NCI-H2107 treated with DMSO at 0.1 percent for 48 hours (cell line): ENCODE results near the gene SELENOS.
"Not testable (repeated sequence)": the region's sequence is repeated elsewhere in the genome, so short reads cannot be mapped to it uniquely, and the experiment has no call there.

Experiments used
- DNase-seq: peaks from one replicate; lab custom pipeline; 2025; ENCODE audit not compliant: unreplicated experiment; lab: John Stamatoyannopoulos, UW

Gene SELENOS

GRCh38 chr15:101310161-101310480, 32.8 kb upstream of the SELENOS start:
- DNase-seq = no peak

DNA sequence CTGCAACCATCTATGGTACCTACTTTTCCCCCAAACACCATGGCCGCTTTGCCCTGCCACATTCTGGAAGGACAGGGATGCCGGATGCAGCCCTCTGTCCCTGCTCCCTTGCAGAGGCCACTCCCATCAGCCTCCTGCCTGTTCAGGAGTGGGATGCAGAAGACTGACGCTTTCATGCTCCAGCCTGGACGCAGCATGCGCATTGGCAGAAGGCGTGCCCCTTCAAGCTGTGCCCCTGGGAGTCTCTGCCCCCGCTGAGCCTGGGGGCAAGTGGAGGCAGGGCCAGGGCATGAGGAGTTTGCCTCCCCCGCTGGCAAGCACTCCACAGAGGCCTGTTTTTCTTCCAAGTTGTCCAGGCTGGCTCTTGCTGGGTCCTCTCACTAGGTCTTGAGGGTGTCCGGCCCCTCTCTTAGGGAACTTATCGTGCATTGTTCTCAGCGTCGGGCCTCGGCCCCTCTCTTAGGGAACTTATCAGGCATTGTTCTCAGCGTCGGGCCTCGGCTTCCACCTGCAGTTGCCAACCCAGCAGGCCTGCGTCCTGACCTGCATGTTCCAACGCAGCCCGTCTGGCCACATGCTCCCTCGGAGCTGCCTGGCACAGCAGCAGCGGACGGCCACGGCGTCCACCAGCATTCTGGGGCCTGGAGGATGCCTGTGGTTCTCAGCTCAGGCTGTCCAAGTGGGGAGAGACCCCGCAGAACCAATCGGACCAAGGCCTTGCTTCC, 32.3 kb upstream of the SELENOS start:
- DNase-seq = no peak

- DNase-seq = peak; percentile 44
These were observed 31.5 kb upstream of the SELENOS start for GRCh38 chr15:101308604-101309435.

- DNase-seq = no peak
These were observed 30.8 kb upstream of the SELENOS start for GRCh38 chr15:101307897-101308603.

DNA sequence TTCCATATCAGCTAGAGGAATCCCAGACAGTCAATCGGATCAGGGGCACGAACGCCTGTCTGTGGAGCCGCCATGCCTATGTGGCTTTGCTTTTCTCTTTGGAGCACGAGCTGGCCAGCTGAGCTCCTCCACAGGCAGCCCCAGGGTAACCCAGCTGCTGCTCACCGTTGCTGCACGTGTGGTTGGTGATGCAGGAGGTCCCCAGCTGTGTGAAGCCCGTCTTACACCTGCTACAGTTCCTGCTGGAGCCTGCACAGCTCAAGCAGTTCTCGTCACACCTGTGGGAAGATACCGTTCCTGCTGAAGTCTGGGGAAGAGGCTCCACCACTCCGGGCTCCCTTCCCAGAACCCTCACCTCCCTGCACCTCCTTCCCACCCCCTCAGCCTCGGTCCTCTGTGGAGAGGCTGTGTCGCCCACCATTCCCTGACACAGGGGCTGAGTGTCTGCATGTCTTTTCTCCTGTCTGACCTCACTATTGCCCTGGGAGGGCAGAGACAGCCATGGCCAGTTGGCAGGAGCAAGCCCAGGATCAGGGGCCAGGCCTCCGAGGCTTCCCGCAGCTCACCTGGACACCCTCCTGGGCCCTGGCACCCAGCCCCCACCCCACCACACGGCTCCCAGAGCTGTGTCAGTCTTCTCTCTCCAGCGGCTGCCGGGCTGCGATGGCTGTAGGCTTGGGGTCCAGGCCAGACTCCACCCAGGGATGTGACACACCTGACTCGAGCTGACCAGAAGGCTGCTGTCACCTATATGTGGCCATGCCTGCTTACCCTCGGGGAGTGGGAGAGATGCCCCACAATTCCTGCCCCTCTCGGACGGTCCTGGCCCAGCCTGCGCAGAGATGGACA, 30.0 kb upstream of the SELENOS start:
- peak; percentile 34 for DNase-seq

DNA sequence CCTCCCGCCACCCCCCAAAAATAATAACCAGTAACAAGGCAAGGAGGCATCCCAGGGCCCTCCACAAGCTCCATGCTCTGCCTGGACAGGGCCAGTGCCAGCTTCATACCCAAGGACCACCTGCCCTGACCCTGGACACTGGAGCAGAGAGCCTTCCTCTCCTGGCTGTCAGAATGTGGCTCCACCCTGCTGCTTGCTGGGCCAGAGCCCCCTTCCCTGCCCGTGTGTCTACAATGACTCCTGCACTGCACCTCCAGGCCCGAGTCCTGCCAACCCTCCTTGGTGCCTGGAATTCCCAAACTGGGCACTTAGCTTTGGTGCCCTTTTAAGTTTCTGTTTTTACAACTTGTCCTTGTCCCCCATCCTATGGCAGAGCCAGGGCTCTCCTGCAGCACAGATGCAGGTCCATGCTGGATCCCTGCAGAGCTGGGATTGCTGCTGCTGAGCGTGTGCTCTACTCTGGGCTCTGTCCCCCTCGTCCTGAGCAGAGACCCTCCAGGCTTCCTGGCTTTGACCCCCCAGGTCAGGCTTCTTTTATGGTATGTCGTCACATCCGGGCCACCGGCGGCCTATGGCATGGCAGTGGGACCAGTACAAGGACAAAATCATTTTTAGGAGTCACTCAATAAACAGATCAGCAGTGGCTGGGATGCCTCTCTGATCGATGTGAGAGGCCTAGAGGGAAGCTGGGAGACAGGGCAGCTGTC, 29.2 kb upstream of the SELENOS start:
- no peak for DNase-seq

DNA sequence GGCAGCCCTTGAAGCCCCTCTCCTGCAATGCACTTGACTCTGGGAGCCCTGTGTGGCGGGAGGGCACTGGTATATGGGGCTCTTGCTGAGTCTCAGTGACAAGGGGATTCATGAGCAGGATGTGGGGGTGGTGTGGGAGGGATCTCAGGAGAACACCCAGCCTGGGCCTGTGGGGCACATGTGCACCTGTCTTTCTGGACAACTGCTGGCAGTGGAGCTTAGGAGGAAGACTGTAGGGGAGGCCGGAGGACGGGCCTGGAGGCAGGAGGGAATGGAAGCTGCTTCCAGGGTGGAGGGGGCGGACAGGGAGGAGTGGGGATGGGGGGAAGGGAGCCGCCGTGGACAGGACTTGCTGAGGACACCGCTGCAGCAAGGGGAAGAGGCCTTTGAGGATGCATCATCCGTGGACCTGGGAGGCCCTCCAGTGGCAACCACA, 28.6 kb upstream of the SELENOS start:
- DNase-seq = no peak

GRCh38 chr15:101303408-101303807, 26.1 kb upstream of the SELENOS start:
- DNase-seq = no peak

DNA sequence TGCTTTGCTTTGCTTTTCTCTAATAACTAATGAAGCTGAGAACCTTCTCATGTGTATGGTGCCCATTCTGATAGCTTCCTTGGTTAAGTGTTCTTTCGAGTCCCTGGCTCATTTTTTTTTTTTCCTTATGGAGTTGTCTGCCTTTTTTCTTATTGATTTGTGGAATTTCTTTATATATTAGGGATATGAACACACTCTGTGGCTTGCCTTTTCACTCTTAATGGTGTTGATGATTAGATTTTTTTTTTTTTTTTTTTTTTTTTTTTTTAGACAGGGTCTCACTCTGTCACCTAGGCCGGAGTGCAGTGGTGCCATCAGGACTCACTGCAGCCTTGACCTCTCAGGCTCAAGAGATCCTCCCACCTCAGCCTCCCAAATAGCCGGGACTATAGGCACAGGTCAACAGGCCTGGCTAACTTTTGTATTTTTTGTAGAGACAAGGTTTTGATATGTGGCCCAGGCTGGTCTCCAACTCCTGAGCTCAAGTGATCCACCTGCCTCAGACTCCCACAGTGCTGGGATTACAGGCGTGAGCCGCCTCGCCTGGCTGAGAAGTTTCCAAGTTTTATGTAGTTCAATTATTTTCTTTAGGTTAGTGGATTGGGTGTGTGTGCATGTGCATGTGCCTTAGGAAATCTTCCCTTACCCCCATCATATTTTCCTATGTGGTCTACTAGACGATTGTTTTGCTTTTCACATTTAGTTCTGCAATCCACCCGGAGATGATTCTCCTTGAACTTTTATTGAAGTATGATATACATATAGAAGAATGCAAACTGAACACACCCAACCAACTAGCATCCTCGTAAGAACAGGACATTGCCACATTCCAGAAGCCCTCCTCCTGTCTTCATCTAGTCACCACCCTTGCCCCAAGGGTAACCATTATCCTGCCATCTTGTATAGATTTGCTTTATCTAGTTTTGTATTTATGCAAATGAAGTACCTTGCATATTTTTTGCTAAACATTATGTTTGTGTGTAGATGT, 19.4 kb upstream of the SELENOS start:
- no peak for DNase-seq

- no peak for DNase-seq
These were observed 18.4 kb upstream of the SELENOS start for GRCh38 chr15:101295607-101296161.

DNA sequence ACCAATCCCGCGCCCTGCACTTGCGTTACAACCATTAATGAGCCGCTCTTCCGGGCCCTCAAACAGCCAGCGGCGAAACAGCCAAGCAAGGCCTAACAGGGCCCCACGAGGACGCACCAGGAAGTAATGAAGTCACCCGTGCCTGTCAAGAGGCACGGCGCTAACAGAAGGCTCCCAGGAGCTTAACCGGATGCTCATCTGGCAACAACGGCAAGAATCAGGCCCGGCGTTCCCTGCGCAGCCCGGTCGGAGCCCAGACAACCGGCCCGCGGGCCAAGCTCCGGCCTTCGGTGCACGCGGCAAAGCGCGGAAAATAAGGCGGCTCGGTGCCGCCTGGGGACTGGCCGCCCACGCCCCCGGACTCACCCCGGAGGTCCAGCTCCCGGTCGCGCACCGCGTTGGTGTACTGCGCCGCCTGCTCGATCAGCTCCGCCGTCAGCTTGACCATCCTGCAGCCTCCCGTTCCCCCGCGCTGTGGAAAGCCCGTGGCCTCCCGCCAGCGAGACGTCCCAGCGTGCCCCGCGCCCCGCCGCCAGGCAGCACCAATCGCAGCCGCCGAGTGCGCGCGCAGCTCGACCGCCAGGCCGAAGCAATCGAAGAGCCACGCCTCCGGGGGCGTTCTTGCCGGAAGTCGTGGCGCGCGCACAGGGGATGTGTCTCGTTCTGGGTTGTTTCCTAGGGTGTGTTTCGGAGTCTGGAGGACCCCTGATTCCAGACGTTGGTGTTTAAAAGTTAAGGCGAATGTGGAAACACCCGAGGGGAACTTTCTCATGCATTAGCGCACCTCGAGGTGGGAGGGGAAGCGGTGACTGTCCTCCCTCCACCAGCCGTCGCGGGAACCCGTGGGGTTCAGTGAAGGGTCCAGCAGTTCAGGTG, 17.7 kb upstream of the SELENOS start, which contains the start of gene SNRPA1:
Gene SNRPA1, minus strand, starts transcription at position 518 of the 876 bp plus-strand sequence. Its CDS starts 70 bp downstream, at position 448.
- peak; percentile 39 for DNase-seq

GRCh38 chr15:101293122-101293521, 15.8 kb upstream of the SELENOS start:
- DNase-seq = peak; percentile 10

GRCh38 chr15:101288905-101289513, 11.7 kb upstream of the SELENOS start:
- DNase-seq = no peak

- DNase-seq = not testable (repeated sequence)
These were observed 10.1 kb upstream of the SELENOS start for GRCh38 chr15:101287342-101287741.

GRCh38 chr15:101286471-101287114, 9.3 kb upstream of the SELENOS start:
- DNase-seq = no peak

- DNase-seq = no peak
These were observed 6.6 kb upstream of the SELENOS start for GRCh38 chr15:101283931-101284330.

GRCh38 chr15:101280007-101280406, 2.7 kb upstream of the SELENOS start:
- no peak for DNase-seq
